ENCODE measurements around the gene HIBADH.

GRCh38 chr7:27533652-27534081 is 129.0 kb downstream of the HIBADH start:
- no peak for TF ChIP-seq CTCF (IDR thresholded peaks at IDR 0.05)
- TF ChIP-seq POLR2AphosphoS5 (IDR thresholded peaks at IDR 0.05; ENCODE audit: low read depth, low read length): no peak

All from Panc1 (cell line).